Measurements from ENCODE around the gene RNF214.
"Not testable (repeated sequence)": the region's sequence is repeated elsewhere in the genome, so short reads cannot be mapped to it uniquely, and the experiment has no call there.

The RNF214 gene

DNA sequence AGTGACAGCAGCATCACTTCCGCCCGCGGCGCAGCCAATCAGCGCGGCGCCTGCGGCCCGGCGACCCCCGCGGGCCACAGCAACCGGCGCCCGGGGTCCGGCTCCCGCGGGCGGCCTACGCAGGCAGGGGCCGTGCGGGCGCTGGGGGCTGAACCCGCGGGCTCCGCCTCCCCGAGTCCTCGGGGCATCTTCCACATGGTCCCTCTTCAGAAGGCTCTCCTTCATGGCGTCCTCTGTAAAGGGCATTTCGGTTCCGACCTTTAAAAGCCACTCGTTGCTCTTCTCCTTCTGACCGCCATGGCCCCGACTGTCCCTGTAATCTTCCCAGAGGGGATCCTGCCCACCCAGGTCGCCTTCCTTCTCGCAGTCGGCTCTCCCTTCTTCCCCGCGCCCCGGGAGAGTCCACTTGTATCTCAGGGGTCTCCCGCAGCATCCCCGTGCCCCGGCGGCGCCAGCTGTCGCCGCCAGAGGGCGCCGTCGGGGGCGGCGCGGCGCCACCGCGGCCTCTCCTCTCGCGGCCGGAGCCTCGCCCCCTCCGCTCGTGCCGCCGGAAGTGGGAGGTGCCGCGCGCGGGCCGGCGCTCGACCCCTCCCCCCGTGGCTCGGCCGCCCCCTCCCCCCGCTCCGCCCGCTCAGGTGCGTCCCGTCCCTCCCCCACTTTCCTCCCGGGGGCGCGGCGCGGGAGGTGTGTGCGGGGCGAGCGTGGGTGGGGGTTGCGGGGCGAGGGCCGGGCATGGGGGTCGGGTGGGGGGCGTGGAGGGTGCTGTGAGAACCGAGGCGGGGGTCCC, at the start of gene RNF214:
Gene RNF214, plus strand, starts transcription at position 580 of the 787 bp plus-strand sequence. CDS start 1,602 bp downstream, outside the sequence.
- in situ Hi-C loops (cut with MboI; ENCODE audit: low sequenced_read_pairs): no loop called here

DNA sequence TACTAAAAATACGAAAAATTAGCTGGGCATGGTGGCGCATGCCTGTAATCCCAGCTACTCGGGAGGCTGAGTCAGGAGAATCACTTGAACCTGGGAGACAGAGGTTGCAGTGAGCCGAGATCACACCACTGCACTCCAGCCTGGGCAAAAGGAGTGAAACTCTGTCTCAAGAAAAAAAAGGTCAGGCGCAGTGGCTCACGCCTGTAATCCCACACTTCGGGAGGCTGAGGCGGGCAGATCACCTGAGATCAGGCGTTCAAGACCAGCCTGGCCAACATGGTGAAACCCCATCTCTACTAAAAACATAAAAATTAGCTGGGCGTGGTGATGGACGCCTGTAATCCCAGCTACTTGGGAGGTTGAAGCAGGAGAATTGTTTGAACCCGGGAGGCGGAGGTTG, 49.3 kb upstream of the RNF214 start:
- in situ Hi-C loops (cut with MboI; ENCODE audit: low sequenced_read_pairs): not testable (repeated sequence)

DNA sequence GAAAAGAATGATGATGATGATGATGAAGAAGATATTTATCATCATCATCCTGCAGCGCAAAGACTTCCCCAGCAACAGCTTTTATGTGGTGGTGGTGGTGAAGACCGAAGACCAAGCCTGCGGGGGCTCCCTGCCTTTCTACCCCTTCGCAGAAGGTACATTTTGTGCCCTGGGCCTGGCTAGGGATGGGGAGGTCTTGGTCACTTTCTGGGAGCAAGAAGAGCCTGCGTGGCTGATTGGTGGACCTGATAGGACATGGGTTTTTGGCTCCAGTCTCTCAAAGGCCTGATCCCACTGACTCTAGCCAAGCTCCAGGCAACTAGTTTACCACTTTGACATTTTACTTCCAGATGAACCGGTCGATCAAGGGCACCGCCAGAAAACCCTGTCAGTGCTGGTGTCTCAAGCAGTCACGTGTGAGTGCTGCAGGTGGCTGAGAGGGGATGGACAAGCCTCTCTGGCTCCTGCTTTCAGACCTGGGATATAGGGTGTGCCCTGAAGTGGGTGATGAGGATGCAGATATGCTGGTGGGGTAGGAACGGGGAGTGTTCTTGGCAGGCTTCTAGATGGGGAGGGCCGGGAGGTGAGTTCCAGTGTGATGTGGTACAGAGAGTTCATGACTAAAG, 48.6 kb upstream of the RNF214 start:
- in situ Hi-C loops (cut with MboI; ENCODE audit: low sequenced_read_pairs): no loop called here

DNA sequence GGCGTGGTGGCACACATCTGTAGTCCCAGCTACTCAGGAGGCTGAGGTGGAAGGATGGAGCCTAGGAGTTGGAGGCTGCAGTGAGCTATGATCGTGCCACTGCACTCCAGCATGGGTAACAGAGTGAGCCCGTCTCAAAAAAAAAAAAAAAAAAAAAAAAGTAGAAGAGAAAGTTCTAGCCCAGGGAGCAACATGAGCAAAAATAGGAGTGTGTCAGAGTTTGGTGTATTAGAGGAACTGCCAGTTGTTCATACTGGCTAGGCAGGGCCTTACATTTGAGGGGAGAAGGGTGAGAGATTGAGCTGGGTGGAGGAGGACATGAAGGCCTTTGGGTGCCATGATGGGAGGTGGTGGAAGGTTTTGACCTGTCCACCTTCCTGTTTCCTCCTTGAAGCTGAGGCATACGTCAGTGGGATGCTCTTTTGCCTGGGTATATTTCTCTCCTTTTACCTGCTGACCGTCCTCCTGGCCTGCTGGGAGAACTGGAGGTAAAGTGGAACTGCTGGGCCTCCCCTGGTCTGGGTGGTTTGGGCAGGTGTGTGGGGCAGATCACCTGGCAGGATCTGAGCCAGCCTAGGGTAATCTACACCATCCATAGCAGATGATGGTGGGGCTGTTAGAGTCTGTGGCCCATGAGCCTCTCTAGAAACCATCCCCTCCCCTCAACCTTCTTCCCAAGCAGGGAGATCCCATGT, 46.6 kb upstream of the RNF214 start:
- in situ Hi-C loops (cut with MboI; ENCODE audit: low sequenced_read_pairs): no loop called here

DNA sequence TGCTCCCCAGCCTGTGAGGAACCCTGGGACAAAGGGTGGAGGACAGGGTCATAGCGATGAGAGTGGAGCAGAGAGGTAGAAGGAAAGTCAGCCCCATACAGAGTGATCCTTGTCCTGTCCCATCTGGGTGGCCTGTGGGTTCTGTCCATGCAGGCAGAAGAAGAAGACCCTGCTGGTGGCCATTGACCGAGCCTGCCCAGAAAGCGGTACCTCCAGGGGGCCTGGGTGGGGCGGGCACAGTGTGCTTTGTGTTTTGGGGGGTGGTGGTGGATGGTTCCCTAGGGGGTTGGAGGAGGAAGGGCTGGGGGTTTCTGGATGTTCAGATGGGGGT, 46.1 kb upstream of the RNF214 start:
- in situ Hi-C loops (cut with MboI; ENCODE audit: low sequenced_read_pairs): no loop called here

DNA sequence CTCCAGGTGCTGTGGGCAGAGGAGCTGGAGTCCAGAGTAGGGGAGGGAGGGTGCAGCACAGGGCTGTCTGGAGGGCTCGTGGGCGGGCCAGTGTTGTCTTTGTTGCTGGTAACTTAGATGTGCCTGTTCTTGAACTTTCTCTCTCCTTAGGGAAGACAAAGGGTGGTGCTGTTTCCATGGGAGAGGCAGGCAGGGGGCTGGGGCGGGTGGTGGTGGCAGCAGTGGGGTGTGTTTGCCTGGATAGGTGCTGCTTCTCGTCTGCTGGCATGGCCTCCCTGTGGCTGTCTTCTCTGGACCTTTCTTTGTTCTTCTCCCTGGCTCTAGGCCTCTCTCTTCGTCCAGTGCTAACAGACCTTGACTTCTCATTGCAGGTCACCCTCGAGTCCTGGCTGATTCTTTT, 45.5 kb upstream of the RNF214 start:
- in situ Hi-C loops (cut with MboI; ENCODE audit: low sequenced_read_pairs): no loop called here

DNA sequence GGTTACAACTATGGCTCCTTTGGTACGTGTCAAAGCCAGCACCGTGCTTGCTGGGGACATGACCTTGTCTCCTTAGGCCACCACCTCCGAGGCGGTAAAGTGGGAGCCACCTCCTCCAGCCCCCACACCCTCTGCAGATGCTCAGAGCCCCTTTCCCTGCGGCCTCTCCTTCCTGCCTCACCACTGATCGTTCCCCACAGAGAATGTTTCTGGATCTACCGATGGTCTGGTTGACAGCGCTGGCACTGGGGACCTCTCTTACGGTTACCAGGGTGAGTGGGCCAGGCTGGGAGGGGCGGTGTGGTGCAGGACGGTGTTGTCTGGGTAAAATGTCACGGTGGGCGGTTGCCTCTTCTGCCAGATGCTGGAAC, 45.1 kb upstream of the RNF214 start:
- in situ Hi-C loops (cut with MboI; ENCODE audit: low sequenced_read_pairs): no loop called here

DNA sequence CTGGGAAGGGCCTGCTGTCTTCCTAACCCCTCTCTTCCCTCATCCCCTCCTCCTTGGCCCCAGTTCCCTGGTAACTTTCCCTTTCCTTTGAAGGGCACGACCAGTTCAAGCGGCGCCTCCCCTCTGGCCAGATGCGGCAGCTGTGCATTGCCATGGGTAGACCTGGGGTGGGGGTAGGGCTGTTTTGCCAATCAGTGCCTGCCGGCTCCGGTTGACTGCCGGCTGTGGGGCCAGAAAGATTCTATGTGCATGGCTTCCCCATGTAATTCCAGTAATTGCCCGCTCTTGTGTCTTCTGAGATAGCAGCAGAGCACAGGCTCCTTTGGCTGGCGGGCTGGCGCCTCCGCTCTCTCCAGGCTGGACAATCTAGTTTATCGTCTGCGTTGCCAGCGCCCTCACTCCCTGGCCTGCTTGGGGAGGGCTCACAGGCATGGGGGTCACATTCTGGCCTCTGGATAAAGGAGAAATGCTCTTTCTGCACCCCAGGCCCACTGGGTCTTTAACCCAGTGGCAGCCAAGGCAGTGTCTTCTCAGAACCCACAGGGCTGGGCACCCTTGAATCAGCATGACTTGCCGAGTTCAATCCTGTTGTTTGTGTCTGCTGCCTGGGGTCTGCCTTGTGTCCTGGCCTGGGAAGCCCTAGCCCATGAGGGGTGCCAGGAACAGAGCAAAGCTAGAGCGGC, 44.5 kb upstream of the RNF214 start:
- in situ Hi-C loops (cut with MboI; ENCODE audit: low sequenced_read_pairs): no loop called here

DNA sequence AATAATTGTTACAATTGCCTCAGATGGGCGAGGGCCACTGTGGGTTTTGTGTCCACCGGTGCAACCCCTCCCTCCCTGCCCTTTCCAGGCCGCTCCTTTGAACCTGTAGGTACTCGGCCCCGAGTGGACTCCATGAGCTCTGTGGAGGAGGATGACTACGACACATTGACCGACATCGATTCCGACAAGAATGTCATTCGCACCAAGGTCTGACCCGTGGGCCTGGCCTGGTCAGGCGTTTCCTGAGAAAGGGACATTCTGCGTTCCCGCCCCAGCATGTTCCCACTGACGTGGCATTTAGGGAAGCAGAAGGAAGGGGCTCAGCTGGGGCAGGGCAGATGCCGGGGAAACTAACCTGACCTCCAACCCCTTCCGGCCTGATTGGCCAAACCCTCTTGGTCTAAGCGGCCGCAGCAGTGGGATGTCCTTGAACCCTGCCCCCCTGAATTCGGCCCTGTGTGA, 43.8 kb upstream of the RNF214 start:
- in situ Hi-C loops (cut with MboI; ENCODE audit: low sequenced_read_pairs): no loop called here

DNA sequence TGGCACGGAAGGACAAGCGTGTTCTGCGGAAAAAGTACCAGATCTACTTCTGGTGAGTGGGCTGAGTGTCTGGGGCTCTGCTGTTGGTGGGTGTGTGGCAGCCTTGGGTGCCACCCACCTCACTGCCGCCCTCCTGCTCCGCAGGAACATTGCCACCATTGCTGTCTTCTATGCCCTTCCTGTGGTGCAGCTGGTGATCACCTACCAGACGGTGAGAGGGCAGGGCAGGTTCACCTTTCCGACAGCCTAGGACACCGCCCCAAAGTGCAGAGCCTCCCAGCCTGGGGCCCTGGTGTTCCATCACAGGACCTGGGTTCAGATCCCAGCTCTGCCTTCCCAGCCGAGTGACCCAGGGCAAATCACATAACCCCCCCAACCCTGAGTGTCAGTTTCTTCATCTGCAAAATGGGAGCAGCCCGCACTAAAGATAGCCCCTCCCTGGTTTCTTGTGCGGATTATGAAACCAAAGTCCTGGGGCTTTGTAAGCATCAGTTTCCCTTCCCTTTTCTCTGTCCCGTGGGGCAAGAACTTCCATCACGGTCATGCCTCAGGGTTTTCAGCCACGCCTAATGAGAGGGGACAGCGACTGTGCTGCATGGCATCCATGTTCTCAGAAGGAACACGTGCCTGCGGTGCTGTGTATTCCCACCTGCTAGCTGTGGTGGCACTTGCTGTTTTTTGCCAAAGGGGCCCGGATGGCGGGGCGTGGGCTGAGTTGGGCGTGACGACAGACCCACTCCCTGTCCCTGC, 43.1 kb upstream of the RNF214 start:
- in situ Hi-C loops (cut with MboI; ENCODE audit: low sequenced_read_pairs): no loop called here

DNA sequence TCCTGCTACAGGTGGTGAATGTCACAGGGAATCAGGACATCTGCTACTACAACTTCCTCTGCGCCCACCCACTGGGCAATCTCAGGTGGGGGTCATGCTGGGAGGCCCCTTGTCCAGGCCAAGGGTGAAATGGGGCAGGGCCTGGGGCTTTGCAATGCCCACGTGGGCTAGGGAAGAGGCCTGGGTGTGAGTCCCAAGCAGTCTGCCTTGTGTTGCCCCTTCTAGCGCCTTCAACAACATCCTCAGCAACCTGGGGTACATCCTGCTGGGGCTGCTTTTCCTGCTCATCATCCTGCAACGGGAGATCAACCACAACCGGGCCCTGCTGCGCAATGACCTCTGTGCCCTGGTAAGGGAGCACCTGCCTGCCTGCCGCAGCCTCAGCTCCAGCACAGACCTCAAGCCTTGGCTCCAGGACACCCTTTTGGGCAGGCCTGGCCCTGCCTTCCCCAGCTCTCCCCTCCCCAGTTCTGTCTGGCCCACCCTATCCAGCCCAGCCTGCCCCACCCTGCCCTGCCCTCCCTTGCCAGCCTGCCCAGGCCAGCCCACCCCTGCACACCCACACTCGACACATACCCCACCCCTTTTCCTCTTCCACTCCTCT, 42.4 kb upstream of the RNF214 start:
- in situ Hi-C loops (cut with MboI; ENCODE audit: low sequenced_read_pairs): no loop called here

DNA sequence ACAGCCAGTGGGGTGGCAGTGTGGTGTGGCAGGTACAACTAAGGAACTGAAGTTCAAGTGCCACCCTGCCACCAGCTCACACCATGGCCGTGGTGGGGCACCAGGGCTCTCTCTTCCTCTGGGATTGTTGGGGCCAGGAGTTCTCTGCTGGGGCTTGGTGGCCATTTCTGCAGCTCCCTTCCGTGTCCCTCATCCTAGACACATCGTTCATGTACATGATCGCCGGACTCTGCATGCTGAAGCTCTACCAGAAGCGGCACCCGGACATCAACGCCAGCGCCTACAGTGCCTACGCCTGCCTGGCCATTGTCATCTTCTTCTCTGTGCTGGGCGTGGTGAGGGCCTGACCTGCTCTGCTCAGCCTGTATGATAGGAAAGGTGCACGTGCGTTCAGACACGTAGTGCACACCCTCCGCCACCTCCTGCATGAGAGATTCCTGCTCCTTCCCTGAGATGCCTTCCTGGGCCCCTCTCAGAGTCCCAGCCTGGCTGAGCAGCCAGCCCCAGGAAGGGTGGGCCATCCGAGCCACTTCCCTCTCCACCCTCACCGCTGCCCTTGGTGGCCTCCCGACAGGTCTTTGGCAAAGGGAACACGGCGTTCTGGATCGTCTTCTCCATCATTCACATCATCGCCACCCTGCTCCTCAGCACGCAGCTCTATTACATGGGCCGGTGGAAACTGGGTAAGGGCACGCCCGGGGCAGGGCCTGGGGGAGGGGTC, 40.6 kb upstream of the RNF214 start:
- in situ Hi-C loops (cut with MboI; ENCODE audit: low sequenced_read_pairs): no loop called here

DNA sequence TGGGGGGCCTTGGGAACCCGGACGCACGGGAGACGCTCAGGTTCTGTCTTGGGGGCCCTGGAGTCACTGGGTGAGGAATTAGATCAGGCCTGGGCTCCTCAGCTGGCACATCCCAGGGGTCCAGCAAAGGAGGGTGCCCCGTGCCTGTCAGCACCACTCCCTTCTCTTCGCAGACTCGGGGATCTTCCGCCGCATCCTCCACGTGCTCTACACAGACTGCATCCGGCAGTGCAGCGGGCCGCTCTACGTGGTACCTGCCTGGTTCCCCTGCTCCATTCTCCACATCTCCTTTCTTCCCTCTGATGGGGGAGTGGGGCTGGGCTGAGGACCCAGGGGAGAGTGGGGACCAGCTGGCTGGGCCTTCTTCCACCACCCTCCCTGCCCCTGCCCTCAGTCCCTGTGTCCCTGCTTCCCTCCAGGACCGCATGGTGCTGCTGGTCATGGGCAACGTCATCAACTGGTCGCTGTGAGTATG, 40.0 kb upstream of the RNF214 start:
- in situ Hi-C loops (cut with MboI; ENCODE audit: low sequenced_read_pairs): no loop called here

DNA sequence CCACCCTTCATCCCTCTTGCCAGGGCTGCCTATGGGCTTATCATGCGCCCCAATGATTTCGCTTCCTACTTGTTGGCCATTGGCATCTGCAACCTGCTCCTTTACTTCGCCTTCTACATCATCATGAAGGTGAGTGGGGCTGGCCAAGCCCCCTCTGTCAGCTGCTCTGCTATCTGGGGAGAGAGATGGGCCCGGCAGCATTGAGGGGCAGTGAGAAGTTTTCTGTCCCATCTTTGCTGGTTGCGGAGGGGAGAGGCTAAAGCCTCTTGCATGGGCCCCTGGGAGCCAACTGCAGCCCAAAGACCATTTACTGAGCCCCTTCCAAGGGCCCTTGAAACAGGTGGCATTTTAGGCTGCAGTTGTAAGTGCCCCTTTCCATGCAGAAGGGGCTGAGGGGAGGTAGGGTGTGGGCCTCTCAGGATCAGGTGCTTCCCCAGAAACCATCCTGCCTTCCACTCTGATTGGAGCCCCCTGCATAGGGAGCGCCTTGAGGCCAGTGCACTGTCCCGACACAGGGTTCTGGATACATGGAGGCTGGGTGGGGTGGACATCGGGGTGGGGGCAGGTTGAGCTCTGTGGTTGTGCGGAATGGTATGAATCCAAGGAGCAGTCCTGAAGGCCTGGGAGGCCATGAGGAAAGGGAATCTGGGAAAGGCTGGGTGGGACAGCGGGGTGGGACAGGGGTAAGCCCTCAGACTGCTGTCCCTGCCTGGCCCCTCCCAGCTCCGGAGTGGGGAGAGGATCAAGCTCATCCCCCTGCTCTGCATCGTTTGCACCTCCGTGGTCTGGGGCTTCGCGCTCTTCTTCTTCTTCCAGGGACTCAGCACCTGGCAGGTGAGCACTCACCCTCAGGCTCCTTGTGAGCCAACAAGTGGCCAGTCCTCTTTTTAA, 39.1 kb upstream of the RNF214 start:
- in situ Hi-C loops (cut with MboI; ENCODE audit: low sequenced_read_pairs): no loop called here

DNA sequence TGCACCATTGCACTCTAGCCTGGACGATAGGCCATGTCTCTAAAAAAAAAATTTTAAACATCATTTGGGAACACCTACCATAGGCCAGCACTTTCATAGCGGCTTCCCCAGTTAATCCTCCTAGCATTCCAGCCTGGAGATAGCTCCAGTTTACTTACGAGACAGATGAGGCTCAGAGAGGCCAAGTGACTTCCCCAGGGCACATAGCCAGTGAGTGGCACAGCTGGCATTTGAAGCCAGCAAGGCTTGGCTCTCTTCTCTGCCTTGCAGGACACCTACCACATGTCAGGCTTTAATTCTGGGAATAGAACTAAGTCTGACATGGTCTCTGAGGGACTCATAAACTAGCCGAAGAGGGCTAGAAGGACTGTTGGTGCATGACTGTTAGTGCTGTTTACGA, 38.2 kb upstream of the RNF214 start:
- in situ Hi-C loops (cut with MboI; ENCODE audit: low sequenced_read_pairs): no loop called here

DNA sequence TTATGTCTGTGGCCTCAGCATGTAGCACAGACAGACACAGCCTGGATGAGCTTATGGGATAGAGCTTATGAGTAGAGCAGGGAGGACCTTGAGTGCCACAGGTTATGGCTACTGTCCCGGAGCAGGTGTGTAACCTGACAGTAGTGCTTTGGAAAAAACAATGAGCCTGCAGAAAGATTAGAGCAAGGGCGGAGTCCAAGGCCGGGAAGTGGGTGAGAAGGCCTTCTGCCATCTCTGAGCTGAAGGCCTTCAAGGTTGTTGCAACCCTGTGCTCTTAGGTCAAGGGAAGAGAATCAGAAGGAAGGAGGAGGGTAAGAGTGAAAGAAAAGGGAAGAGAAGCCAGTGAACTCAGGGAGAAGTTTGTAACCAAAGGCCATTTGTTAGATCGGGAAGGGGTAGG, 37.2 kb upstream of the RNF214 start:
- in situ Hi-C loops (cut with MboI; ENCODE audit: low sequenced_read_pairs): no loop called here

DNA sequence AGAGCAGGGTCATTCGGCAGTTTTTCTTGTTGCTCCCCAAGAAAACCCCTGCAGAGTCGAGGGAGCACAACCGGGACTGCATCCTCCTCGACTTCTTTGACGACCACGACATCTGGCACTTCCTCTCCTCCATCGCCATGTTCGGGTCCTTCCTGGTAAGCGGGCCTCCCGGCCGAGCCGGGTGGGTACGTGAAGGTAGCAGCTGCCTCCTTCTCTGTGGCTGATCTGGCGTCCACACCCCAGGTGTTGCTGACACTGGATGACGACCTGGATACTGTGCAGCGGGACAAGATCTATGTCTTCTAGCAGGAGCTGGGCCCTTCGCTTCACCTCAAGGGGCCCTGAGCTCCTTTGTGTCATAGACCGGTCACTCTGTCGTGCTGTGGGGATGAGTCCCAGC, 36.7 kb upstream of the RNF214 start:
- in situ Hi-C loops (cut with MboI; ENCODE audit: low sequenced_read_pairs): no loop called here

DNA sequence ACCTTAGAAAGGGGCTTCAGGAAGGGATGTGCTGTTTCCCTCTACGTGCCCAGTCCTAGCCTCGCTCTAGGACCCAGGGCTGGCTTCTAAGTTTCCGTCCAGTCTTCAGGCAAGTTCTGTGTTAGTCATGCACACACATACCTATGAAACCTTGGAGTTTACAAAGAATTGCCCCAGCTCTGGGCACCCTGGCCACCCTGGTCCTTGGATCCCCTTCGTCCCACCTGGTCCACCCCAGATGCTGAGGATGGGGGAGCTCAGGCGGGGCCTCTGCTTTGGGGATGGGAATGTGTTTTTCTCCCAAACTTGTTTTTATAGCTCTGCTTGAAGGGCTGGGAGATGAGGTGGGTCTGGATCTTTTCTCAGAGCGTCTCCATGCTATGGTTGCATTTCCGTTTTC, 35.5 kb upstream of the RNF214 start:
- in situ Hi-C loops (cut with MboI; ENCODE audit: low sequenced_read_pairs): no loop called here

All from hTERT RPE-1 (cell line).